ENCODE data around the gene ETV5.

ETV5 gene

DNA sequence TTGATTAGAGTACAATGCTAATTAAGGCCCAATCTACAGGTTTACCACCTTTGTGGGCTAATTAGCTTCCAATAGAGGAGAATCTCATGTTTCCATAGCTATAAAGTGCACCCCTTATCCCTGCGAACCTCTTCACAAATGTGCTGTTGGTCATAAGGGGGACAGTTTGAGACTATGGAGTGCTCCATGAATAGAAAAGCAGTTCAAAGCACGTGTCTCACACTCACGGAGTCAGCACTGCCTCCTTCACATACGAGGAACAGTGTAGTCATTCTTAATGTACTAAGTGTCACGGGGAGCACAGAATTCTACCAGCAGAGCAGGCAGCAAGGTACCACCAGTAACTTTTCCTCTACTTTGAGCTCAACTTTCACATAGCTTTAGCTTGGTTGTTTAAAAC lies 62.1 kb downstream of the ETV5 start:
- no peak overlapping the region for H3K4me3 ChIP-seq (ENCODE audit: low read depth, low read length)
- TF ChIP-seq, protein P1, sequence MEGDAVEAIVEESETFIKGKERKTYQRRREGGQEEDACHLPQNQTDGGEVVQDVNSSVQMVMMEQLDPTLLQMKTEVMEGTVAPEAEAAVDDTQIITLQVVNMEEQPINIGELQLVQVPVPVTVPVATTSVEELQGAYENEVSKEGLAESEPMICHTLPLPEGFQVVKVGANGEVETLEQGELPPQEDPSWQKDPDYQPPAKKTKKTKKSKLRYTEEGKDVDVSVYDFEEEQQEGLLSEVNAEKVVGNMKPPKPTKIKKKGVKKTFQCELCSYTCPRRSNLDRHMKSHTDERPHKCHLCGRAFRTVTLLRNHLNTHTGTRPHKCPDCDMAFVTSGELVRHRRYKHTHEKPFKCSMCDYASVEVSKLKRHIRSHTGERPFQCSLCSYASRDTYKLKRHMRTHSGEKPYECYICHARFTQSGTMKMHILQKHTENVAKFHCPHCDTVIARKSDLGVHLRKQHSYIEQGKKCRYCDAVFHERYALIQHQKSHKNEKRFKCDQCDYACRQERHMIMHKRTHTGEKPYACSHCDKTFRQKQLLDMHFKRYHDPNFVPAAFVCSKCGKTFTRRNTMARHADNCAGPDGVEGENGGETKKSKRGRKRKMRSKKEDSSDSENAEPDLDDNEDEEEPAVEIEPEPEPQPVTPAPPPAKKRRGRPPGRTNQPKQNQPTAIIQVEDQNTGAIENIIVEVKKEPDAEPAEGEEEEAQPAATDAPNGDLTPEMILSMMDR (IDR thresholded peaks at IDR 0.05; ENCODE audit: insufficient read depth, low read depth, low read length, missing control alignments), result no peak
- no peak for DNase-seq (ENCODE audit: low read depth)

GRCh38 chr3:186044968-186045367 lies 63.9 kb downstream of the ETV5 start:
- DNase-seq (ENCODE audit: low read depth), result no peak
- TF ChIP-seq, protein P1 (IDR thresholded peaks at IDR 0.05; ENCODE audit: insufficient read depth, low read depth, low read length, missing control alignments), result no peak
- no peak overlapping the region for H3K4me3 ChIP-seq (ENCODE audit: low read depth, low read length)

DNA sequence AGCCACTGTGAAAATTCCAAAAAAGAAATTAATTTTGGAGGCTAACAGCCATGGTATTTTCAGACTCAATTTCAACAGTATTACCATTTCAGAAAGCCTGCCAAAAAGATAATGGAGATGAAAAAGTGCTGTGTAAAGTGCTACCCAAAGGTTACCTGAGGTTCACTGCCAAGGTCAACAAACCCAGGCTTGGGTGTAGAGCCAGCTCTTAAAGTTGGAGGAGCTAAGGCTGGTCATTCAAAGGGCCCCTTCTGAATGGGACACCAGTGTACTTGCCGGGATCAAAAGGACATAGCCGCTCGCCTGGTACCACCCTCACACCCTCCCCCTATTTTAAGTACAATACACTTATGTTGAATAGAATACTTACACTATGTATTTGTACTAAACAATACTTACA lies 64.5 kb downstream of the ETV5 start:
- TF ChIP-seq, protein P1 (IDR thresholded peaks at IDR 0.05; ENCODE audit: insufficient read depth, low read depth, low read length, missing control alignments), result no peak
- H3K4me3 ChIP-seq (ENCODE audit: low read depth, low read length), result no peak overlapping the region
- no peak for DNase-seq (ENCODE audit: low read depth)

DNA sequence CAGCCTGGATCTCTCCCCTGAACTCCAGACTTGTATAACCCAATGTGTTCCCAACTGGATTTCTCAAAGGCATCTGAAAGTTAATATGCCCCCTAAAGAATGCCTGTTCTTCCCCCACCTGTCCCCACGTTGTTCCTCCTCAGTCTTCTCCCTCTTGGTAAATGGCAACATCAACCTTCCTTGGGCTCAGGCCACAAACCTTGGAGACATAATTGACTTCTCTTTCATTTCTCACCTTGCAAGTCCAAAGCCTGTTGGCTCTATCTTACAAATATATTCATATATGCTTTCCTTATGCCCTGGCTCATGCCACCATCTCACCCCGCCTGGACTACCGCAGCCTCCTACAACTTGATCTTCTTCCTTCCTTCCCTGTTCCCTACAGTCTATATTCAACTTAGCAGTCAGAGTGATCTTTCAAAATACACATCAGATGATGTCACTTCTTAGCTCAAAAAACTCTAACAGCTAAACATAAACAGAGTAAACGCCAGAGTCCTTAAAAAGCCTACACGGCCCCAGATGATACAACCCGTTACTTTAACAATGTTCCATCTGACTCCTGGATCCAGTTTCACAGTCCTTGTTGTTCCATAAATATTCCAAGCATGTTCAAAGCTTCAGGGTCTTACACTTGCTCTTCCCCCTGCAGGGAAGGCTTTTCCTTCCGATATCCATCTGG lies 66.2 kb downstream of the ETV5 start:
- no peak for DNase-seq (ENCODE audit: low read depth)
- H3K4me3 ChIP-seq (ENCODE audit: low read depth, low read length), result no peak overlapping the region
- TF ChIP-seq, protein P1 (IDR thresholded peaks at IDR 0.05; ENCODE audit: insufficient read depth, low read depth, low read length, missing control alignments), result no peak

GRCh38 chr3:186042036-186042435 lies 66.9 kb downstream of the ETV5 start:
- no peak overlapping the region for H3K4me3 ChIP-seq (ENCODE audit: low read depth, low read length)
- no peak for DNase-seq (ENCODE audit: low read depth)
- TF ChIP-seq, protein P1 (IDR thresholded peaks at IDR 0.05; ENCODE audit: insufficient read depth, low read depth, low read length, missing control alignments), result no peak

GRCh38 chr3:186038360-186038759 lies 70.5 kb downstream of the ETV5 start:
- TF ChIP-seq, protein P1 (IDR thresholded peaks at IDR 0.05; ENCODE audit: insufficient read depth, low read depth, low read length, missing control alignments), result no peak
- no peak for DNase-seq (ENCODE audit: low read depth)
- no peak overlapping the region for H3K4me3 ChIP-seq (ENCODE audit: low read depth, low read length)

GRCh38 chr3:186035277-186035676 lies 73.6 kb downstream of the ETV5 start:
- TF ChIP-seq, protein P1 (IDR thresholded peaks at IDR 0.05; ENCODE audit: insufficient read depth, low read depth, low read length, missing control alignments), result no peak
- no peak overlapping the region for H3K4me3 ChIP-seq (ENCODE audit: low read depth, low read length)
- no peak for DNase-seq (ENCODE audit: low read depth)
